SK-N-SH treated with all-trans-retinoic acid at 6 μM for 48 hours (cell line): ENCODE measurements around the gene KCND1.

ENCODE experiments used
- ATAC-seq: fragments of 200-7000 bp; cut with Tn5 transposase; 3 replicates; pipeline ENCODE4 v1.9.1; 2020; ENCODE audit warnings: mild to moderate bottlenecking, moderate library complexity
- ARNTL ChIP-seq: fragments of 450-650 bp; formaldehyde crosslinking; IDR thresholded peaks from 2 replicates; pipeline ENCODE4 v1.5.0; 2020; ENCODE audit warnings: low read depth, mild to moderate bottlenecking, moderate library complexity, borderline replicate concordance
- BACH2 ChIP-seq: fragments of 250-450 bp; sonication (Bioruptor Pico); IDR thresholded peaks from 2 replicates; pipeline ENCODE4 v1.9.0; 2021; ENCODE audit warnings: mild to moderate bottlenecking, borderline replicate concordance
- CSDC2 ChIP-seq: fragments of 250-450 bp; sonication (Bioruptor Pico); IDR thresholded peaks from 2 replicates; pipeline ENCODE4 v1.5.0; 2020; ENCODE audit warnings: mild to moderate bottlenecking, moderate library complexity
- ESRRG ChIP-seq: fragments of 250-450 bp; sonication (Bioruptor Pico); IDR thresholded peaks from 2 replicates; pipeline ENCODE4 v1.6.1; 2021; ENCODE audit warnings: mild to moderate bottlenecking
- GLIS3 ChIP-seq: fragments of 250-450 bp; sonication (Bioruptor Pico); IDR thresholded peaks from 2 replicates; pipeline ENCODE4 v1.5.0; 2020; ENCODE audit warnings: mild to moderate bottlenecking, moderate library complexity
- ISL1 ChIP-seq: fragments of 250-450 bp; sonication (Bioruptor Pico); IDR thresholded peaks from 2 replicates; pipeline ENCODE4 v2.1.2; 2022; ENCODE audit warnings: mild to moderate bottlenecking, moderate library complexity
- OSR1 ChIP-seq: fragments of 250-450 bp; sonication (Bioruptor Pico); IDR thresholded peaks from 2 replicates; pipeline ENCODE4 v1.8.0; 2022; ENCODE audit warnings: moderate library complexity, mild to moderate bottlenecking, inconsistent platforms
- PPARA ChIP-seq: fragments of 250-450 bp; sonication (Bioruptor Pico); IDR thresholded peaks from 2 replicates; pipeline ENCODE4 v1.5.0; 2020; ENCODE audit warnings: mild to moderate bottlenecking, borderline replicate concordance
- RARB ChIP-seq: fragments of 250-450 bp; sonication (Bioruptor Pico); IDR thresholded peaks from 2 replicates; pipeline ENCODE4 v1.8.0; 2021; ENCODE audit warnings: mild to moderate bottlenecking, moderate library complexity
- SNAI2 ChIP-seq: fragments of 250-450 bp; sonication (Bioruptor Pico); IDR thresholded peaks from 2 replicates; pipeline ENCODE4 v1.5.0; 2020; ENCODE audit warnings: mild to moderate bottlenecking, moderate library complexity
- TCF4 ChIP-seq: fragments of 250-450 bp; sonication (Bioruptor Pico); IDR thresholded peaks from 2 replicates; pipeline ENCODE4 v1.8.0; 2021; ENCODE audit warnings: mild to moderate bottlenecking, moderate library complexity, borderline replicate concordance
- TOX ChIP-seq: fragments of 250-450 bp; sonication (Bioruptor Pico); IDR thresholded peaks from 2 replicates; pipeline ENCODE4 v1.8.0; 2021; ENCODE audit warnings: mild to moderate bottlenecking, moderate library complexity, borderline replicate concordance
- ZC3H10 ChIP-seq: fragments of 250-450 bp; sonication (Bioruptor Pico); IDR thresholded peaks from 2 replicates; pipeline ENCODE4 v1.5.1; 2021; ENCODE audit warnings: mild to moderate bottlenecking, moderate library complexity
- ZFP3 ChIP-seq: fragments of 250-450 bp; sonication (Bioruptor Pico); IDR thresholded peaks from 2 replicates; pipeline ENCODE4 v1.5.0; 2020; ENCODE audit warnings: mild to moderate bottlenecking, moderate library complexity
- ZFP30 ChIP-seq: fragments of 450-650 bp; formaldehyde crosslinking; IDR thresholded peaks from 2 replicates; pipeline ENCODE4 v1.5.0; 2022; ENCODE audit warnings: mild to moderate bottlenecking, moderate library complexity
- ZNF70 ChIP-seq: fragments of 450-650 bp; formaldehyde crosslinking; IDR thresholded peaks from 2 replicates; pipeline ENCODE4 v1.5.0; 2020; ENCODE audit warnings: mild to moderate bottlenecking, moderate library complexity
- ZNF8 ChIP-seq: fragments of 450-650 bp; formaldehyde crosslinking; IDR thresholded peaks from 2 replicates; pipeline ENCODE4 v1.5.0; 2020; ENCODE audit warnings: mild to moderate bottlenecking, moderate library complexity
- TF ChIP-seq, protein P1 (sequence below): fragments of 250-450 bp; sonication (Bioruptor Pico); IDR thresholded peaks from 2 replicates; pipeline ENCODE4 v1.8.0; 2021; ENCODE audit warnings: low read depth, mild to moderate bottlenecking, moderate library complexity, borderline replicate concordance
- TF ChIP-seq, protein P2 (sequence below): fragments of 250-450 bp; sonication (Bioruptor Pico); IDR thresholded peaks from 2 replicates; pipeline ENCODE4 v1.5.0; 2020; ENCODE audit warnings: mild to moderate bottlenecking, moderate library complexity
- TF ChIP-seq, protein P3 (sequence below): fragments of 250-450 bp; sonication (Bioruptor Pico); IDR thresholded peaks from 2 replicates; pipeline ENCODE4 v1.8.0; 2020; ENCODE audit warnings: mild to moderate bottlenecking, moderate library complexity, borderline replicate concordance
- TF ChIP-seq, protein P4 (sequence below): fragments of 250-450 bp; sonication (Bioruptor Pico); IDR thresholded peaks from 2 replicates; pipeline ENCODE4 v1.5.1; 2020; ENCODE audit warnings: low read depth, mild to moderate bottlenecking, moderate library complexity
- TF ChIP-seq, protein P5 (sequence below): fragments of 250-450 bp; sonication (Bioruptor Pico); IDR thresholded peaks from 2 replicates; pipeline ENCODE4 v1.5.1; 2021; ENCODE audit warnings: mild to moderate bottlenecking, moderate library complexity

Gene KCND1

DNA sequence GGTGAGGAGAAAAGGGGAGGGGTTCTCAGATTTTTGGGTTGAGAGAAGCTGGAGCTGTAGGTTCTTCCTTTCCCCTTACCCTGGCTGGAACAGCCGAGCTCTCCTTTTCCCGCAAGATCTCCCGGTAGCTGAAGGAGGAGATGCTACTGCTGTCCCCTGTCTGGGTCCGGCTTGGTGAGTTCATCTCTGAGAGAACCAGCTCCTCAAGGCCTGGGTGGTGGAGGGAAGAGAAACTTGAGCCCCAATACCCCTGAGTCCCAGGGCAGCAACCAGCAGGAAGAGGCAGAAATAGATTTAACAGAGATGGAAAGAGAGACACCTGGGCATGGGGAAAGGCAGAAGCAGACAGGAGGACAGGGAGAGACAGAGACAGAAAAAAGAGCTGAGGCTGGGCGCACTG, 6.6 kb upstream of the KCND1 start:
- no peak for ATAC-seq
- TF ChIP-seq, protein P1, sequence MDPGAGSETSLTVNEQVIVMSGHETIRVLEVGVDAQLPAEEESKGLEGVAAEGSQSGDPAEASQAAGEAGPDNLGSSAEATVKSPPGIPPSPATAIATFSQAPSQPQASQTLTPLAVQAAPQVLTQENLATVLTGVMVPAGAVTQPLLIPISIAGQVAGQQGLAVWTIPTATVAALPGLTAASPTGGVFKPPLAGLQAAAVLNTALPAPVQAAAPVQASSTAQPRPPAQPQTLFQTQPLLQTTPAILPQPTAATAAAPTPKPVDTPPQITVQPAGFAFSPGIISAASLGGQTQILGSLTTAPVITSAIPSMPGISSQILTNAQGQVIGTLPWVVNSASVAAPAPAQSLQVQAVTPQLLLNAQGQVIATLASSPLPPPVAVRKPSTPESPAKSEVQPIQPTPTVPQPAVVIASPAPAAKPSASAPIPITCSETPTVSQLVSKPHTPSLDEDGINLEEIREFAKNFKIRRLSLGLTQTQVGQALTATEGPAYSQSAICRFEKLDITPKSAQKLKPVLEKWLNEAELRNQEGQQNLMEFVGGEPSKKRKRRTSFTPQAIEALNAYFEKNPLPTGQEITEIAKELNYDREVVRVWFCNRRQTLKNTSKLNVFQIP (CRISPR knock-in tag): no peak
- TF ChIP-seq SNAI2 (no peak), ZNF8 (CRISPR knock-in tag) (no peak), OSR1 (CRISPR knock-in tag) (no peak), ZNF70 (CRISPR knock-in tag) (no peak), TCF4 (CRISPR knock-in tag) (no peak), ISL1 (CRISPR knock-in tag) (no peak), ZFP3 (CRISPR knock-in tag) (no peak), GLIS3 (CRISPR knock-in tag) (no peak), CSDC2 (no peak)
- TF ChIP-seq, protein P2, sequence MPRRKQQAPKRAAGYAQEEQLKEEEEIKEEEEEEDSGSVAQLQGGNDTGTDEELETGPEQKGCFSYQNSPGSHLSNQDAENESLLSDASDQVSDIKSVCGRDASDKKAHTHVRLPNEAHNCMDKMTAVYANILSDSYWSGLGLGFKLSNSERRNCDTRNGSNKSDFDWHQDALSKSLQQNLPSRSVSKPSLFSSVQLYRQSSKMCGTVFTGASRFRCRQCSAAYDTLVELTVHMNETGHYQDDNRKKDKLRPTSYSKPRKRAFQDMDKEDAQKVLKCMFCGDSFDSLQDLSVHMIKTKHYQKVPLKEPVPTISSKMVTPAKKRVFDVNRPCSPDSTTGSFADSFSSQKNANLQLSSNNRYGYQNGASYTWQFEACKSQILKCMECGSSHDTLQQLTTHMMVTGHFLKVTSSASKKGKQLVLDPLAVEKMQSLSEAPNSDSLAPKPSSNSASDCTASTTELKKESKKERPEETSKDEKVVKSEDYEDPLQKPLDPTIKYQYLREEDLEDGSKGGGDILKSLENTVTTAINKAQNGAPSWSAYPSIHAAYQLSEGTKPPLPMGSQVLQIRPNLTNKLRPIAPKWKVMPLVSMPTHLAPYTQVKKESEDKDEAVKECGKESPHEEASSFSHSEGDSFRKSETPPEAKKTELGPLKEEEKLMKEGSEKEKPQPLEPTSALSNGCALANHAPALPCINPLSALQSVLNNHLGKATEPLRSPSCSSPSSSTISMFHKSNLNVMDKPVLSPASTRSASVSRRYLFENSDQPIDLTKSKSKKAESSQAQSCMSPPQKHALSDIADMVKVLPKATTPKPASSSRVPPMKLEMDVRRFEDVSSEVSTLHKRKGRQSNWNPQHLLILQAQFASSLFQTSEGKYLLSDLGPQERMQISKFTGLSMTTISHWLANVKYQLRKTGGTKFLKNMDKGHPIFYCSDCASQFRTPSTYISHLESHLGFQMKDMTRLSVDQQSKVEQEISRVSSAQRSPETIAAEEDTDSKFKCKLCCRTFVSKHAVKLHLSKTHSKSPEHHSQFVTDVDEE (CRISPR knock-in tag): no peak
- TF ChIP-seq, protein P3, sequence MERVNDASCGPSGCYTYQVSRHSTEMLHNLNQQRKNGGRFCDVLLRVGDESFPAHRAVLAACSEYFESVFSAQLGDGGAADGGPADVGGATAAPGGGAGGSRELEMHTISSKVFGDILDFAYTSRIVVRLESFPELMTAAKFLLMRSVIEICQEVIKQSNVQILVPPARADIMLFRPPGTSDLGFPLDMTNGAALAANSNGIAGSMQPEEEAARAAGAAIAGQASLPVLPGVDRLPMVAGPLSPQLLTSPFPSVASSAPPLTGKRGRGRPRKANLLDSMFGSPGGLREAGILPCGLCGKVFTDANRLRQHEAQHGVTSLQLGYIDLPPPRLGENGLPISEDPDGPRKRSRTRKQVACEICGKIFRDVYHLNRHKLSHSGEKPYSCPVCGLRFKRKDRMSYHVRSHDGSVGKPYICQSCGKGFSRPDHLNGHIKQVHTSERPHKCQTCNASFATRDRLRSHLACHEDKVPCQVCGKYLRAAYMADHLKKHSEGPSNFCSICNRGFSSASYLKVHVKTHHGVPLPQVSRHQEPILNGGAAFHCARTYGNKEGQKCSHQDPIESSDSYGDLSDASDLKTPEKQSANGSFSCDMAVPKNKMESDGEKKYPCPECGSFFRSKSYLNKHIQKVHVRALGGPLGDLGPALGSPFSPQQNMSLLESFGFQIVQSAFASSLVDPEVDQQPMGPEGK (CRISPR knock-in tag): no peak
- TF ChIP-seq, protein P4, sequence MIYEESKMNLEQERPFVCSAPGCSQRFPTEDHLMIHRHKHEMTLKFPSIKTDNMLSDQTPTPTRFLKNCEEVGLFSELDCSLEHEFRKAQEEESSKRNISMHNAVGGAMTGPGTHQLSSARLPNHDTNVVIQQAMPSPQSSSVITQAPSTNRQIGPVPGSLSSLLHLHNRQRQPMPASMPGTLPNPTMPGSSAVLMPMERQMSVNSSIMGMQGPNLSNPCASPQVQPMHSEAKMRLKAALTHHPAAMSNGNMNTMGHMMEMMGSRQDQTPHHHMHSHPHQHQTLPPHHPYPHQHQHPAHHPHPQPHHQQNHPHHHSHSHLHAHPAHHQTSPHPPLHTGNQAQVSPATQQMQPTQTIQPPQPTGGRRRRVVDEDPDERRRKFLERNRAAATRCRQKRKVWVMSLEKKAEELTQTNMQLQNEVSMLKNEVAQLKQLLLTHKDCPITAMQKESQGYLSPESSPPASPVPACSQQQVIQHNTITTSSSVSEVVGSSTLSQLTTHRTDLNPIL: no peak
- TF ChIP-seq, protein P5, sequence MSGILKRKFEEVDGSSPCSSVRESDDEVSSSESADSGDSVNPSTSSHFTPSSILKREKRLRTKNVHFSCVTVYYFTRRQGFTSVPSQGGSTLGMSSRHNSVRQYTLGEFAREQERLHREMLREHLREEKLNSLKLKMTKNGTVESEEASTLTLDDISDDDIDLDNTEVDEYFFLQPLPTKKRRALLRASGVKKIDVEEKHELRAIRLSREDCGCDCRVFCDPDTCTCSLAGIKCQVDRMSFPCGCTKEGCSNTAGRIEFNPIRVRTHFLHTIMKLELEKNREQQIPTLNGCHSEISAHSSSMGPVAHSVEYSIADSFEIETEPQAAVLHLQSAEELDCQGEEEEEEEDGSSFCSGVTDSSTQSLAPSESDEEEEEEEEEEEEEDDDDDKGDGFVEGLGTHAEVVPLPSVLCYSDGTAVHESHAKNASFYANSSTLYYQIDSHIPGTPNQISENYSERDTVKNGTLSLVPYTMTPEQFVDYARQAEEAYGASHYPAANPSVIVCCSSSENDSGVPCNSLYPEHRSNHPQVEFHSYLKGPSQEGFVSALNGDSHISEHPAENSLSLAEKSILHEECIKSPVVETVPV (CRISPR knock-in tag): no peak

DNA sequence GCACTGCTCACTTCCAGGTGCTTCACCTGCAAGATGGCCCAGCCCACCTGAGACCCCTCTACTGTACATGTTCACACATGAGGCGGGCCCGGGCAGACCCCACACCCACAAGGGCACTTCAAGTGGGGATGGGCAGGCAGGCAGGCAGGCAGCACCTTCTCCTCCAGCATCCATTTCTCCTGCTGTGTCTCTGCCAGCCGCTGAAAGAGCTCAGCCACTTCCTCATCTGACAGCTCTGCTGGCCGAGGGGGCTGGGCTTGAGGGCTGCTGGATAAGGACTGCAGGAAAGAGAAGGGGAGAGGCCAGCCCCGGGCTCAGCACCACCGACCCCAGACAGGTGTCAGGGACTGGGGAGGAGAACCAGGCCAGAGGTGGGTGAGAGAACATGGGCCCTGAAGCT, 4.4 kb upstream of the KCND1 start:
- no peak for TF ChIP-seq ZFP3 (CRISPR knock-in tag)
- no peak for TF ChIP-seq ARNTL (CRISPR knock-in tag)
- TF ChIP-seq OSR1 (CRISPR knock-in tag): no peak
- no peak for TF ChIP-seq SNAI2
- TF ChIP-seq, protein P3 (CRISPR knock-in tag): no peak
- TF ChIP-seq TOX (CRISPR knock-in tag): no peak
- no peak for TF ChIP-seq ZFP30 (CRISPR knock-in tag)
- TF ChIP-seq PPARA (CRISPR knock-in tag): no peak
- no peak for TF ChIP-seq ISL1 (CRISPR knock-in tag)
- TF ChIP-seq, all 23 proteins: peak for 0
- no peak for ATAC-seq

DNA sequence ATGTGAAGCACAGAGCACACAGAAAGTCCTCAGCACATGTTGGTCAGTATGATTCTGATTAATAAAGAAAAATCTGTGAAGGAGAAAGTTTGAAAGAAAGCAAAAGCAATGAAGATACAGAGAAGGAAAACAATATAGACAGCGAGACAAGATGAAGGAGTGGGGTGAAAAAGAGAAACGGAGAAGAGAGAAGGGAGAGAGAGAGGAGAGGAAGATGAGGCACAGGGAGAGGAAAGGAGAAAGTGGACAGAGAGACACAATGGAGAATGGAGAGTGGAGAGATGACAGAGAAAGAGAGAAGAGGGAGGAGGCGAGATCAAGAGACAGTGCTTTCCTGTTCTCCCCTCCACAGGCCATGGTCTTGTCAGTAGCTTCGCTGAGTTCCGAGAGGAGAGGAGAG, 3.9 kb upstream of the KCND1 start:
- TF ChIP-seq BACH2 (no peak), TCF4 (CRISPR knock-in tag) (no peak), ZC3H10 (CRISPR knock-in tag) (no peak), ESRRG (CRISPR knock-in tag) (no peak), ZNF8 (CRISPR knock-in tag) (no peak), ZFP3 (CRISPR knock-in tag) (no peak), PPARA (CRISPR knock-in tag) (no peak), TOX (CRISPR knock-in tag) (no peak), ZFP30 (CRISPR knock-in tag) (no peak), RARB (CRISPR knock-in tag) (no peak), SNAI2 (no peak), ARNTL (CRISPR knock-in tag) (no peak)
- TF ChIP-seq, protein P3 (CRISPR knock-in tag): no peak
- ATAC-seq: no peak
